Ovary (tissue), 3 donors: Measurements from ENCODE around the gene BCL3.

ENCODE experiments used
- EP300 ChIP-seq: sonication (generic); formaldehyde crosslinking; IDR thresholded peaks from one replicate; pipeline ENCODE4 v1.6.1; 2017; ENCODE audit warnings: antibody characterized with exemption
- POLR2A ChIP-seq: fragments of 450-650 bp; IDR thresholded peaks from one replicate; pipeline ENCODE4 v1.6.1; 2017; ENCODE audit warnings: antibody characterized with exemption, mild to moderate bottlenecking, moderate library complexity
- TF ChIP-seq, protein P1 (sequence below), 3 donors: fragments of 450-650 bp in 2 of 3; fragments of 200-600 bp in 1 of 3; IDR thresholded peaks; one replicate each; pipeline versions ENCODE4 v1.5.1 to v1.8.0; 2016 to 2022; ENCODE audit warnings: antibody characterized with exemption in 3 of 3, mild to moderate bottlenecking in 1 of 3
- donor health status: DM: no; HTN: no; CAD: no.

DNA sequence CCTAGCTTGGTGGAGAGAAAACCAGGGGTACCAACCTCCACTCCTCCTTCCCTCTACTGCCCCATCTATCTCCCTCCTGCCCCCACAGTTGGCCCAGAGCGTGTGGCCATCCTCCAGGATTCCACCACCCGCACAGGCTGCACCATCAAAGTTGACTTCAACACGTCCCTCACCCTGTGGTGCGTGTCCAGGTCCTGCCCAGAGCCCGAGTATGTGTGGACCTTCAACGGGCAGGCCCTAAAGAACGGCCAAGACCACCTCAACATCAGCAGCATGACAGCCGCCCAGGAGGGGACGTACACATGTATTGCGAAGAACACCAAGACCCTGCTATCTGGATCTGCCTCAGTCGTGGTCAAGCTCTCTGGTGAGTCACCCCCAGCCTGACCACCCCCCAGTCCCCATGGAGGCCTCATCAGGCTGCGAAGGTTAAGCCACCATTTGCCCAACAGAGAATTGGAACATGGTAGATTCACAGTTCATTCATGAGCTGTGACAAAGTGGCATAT lies 43.0 kb upstream of the BCL3 start:
- TF ChIP-seq, protein P1, sequence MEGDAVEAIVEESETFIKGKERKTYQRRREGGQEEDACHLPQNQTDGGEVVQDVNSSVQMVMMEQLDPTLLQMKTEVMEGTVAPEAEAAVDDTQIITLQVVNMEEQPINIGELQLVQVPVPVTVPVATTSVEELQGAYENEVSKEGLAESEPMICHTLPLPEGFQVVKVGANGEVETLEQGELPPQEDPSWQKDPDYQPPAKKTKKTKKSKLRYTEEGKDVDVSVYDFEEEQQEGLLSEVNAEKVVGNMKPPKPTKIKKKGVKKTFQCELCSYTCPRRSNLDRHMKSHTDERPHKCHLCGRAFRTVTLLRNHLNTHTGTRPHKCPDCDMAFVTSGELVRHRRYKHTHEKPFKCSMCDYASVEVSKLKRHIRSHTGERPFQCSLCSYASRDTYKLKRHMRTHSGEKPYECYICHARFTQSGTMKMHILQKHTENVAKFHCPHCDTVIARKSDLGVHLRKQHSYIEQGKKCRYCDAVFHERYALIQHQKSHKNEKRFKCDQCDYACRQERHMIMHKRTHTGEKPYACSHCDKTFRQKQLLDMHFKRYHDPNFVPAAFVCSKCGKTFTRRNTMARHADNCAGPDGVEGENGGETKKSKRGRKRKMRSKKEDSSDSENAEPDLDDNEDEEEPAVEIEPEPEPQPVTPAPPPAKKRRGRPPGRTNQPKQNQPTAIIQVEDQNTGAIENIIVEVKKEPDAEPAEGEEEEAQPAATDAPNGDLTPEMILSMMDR (IDR thresholded peaks at IDR 0.05) = no peak
- no peak for TF ChIP-seq EP300
- no peak for TF ChIP-seq POLR2A
